GM19193 (cell line): ENCODE results near the gene EDC3.

ENCODE experiments used
- POLR2A ChIP-seq: IDR thresholded peaks from 4 replicates; pipeline ENCODE4 v1.6.1; 2011; ENCODE audit not compliant: insufficient read depth, insufficient read length; ENCODE audit errors: extremely low read depth

Gene EDC3

DNA sequence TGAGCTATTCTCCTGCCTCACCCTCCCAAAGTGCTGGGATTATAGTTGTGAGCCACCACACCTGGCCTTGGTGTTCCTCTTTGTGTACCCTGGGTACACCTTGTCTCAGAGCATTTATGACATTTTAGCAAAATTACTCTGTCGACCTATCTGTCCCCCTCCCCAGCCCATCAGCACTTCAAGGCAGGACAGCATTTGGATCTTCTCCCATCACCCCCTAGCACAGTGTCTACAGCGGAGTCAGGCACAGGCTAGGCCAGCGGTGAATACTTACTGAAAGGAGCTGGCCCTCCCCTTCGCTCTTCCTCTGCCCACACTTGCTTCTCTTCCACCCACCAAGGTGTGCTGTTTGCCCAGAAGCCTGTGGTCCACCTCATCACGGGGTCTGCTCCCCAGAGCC, 100.6 kb downstream of the EDC3 start:
- TF ChIP-seq POLR2A: no peak

DNA sequence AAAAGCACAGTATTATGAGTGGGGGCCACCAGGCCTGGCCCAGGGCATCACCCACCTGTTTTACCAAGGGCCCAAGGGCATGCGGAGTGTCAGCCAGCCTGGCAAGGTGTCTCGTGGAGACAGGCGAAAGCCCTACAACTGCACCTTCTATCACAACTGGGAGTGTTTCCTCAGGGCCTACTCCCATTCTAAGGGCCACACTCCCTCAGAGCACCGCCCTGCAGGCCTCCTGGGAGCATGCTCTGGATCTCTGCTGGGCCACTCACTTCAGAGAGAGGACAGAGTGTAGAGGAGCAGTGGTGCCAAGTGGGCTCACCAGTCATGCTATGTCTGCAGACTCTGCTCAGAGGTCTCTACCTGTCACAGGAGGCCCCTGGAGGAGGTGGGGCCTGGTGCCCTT, 101.4 kb downstream of the EDC3 start:
- no peak for TF ChIP-seq POLR2A

DNA sequence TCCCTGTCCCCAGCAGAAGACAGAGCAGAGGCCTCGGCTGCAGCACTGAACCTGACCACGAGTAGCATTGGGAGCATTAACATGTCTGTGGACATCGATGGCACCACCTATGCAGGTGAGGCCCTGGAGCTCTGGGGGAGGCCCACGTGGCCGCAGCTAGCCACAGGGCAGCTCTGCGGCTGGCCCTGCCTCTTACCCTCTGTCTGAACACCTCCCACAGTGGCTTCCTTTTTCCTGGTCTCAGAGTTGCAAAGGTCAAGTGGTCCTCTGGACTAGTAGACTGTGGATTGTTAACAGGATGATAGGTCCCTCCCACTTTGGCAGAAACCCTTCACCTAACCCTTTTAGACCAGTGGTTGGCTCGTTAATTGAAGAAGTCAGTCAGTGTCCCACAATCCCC, 102.7 kb downstream of the EDC3 start:
- no peak for TF ChIP-seq POLR2A

DNA sequence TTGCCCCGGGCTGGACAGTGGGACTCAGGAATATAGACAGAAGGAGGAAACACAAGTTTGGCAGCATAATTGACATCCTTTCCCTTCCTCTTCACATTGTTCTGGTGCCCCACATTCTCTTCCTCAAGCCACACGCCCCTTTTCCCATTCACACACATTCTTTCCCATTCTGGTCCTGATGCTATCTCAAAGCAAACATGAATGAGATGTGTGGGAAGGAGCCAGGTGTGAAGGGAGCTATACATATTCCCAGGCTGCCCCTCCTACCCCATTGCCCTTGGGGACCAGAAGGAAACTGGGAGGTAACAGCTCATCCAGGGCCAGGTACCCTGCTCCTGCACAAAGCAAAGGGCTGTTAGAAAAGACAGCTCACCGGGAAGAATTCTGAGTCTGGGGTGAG, 103.6 kb downstream of the EDC3 start:
- no peak for TF ChIP-seq POLR2A

DNA sequence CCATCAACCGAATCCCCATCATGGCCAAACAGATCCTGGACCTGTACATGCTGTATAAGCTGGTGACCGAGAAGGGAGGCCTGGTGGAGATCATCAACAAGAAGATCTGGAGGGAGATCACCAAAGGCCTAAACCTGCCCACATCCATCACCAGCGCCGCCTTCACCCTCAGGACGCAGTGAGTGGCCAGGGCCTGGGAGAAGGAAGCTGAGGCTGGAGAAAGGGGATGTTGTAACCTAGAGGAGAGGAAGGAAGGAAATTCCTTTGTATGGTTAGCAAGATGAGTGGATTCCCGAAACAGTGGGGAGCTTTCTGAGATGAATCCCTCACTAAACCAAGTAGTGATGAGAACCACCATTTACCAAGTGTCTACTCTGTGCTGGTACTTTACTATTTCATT, 106.0 kb downstream of the EDC3 start:
- no peak for TF ChIP-seq POLR2A

DNA sequence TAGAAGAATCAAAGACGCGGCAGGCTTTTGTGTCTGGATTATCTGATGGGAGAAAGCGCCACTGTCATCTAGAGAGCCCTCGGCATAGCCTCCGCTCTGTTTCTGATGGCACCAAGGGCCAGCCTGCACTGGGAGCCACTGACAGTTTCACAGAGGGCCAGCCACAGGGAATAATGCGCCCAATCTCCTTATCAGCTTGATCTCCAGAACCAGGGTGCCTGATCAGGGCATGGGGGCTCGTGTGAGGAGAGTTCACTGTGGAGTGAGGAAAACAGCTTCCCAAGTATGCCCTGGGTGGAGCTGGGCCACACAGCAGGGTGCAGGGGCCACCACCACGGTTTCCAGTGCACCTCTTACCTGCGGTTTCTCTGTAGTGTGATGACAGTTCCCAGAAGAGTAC, 110.0 kb downstream of the EDC3 start:
- no peak for TF ChIP-seq POLR2A

DNA sequence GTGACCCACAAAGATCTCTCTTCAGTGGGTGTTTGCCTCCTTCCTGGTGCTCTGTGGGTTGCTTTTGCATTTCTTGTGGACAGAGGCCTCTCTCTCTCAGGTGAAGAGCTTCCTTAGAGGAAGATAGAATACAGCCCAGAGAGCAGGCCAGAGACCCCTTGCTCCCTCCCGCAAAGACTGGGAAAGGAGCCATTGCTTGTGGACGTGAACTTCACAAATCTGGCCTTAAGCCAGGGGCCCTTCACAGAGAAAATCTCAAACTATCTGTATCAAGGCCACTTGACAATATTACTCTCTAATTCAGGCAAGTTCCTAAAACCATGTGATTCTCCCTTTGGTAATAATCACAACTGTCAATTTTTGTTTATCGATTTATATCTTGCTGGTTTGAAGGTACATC, 110.6 kb downstream of the EDC3 start:
- no peak for TF ChIP-seq POLR2A

DNA sequence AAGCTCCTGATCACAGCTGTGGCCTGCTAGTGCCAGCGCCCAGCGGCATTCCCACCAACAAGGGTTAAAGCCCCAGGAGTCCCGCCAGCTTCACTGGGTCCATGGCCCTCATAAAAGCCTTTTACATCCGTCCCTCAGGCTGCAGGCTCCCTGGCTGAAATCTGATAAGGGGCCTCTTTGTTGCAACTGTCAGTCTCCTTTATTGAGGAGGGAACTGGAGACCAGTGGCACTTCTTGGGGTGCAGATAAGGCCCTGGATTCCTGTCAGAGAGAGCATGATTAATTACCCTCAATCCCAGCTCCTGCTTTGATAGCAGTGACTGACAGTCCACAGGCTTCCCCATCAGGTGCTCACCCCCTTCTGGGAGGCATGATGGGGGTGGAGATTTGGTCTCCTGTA, 111.0 kb downstream of the EDC3 start:
- TF ChIP-seq POLR2A: no peak

DNA sequence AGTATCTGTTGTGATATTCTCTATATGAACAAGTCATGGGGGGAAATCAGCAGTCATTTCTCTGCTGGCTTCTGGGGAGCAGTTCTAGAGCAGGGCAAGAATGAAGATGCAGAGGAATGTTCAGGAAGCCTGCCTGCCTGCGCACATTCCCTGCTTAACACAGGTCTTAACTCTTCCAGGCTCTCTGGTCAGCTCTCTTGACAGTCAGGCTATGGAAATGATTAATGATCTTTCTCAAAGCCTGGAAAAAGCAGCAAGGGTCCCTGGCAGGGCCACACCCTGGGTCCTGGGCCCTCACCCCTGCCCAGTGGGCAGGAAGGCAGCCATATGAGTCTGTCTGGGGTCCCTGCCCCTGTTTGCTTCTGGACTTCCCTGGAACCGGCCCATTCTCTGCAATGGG, 111.6 kb downstream of the EDC3 start:
- TF ChIP-seq POLR2A: no peak
